Stimulated activated CD4-positive, alpha-beta T cell treated with anti-CD3 and anti-CD28 coated beads, Interleukin-1b, Interleukin-23, amount 100 ng/mL, for 1 hour (primary cell): ENCODE results near the gene DHX16.
A peak's percentile ranks its signal among the peaks of the same experiment; 100 is the strongest.

Experiments used
- DNase-seq, 2 donors: peaks; one replicate each; pipeline ENCODE4 v3.0.0-alpha.2; 2020; ENCODE audit warnings: low read depth in 2 of 2

The DHX16 gene

DNA sequence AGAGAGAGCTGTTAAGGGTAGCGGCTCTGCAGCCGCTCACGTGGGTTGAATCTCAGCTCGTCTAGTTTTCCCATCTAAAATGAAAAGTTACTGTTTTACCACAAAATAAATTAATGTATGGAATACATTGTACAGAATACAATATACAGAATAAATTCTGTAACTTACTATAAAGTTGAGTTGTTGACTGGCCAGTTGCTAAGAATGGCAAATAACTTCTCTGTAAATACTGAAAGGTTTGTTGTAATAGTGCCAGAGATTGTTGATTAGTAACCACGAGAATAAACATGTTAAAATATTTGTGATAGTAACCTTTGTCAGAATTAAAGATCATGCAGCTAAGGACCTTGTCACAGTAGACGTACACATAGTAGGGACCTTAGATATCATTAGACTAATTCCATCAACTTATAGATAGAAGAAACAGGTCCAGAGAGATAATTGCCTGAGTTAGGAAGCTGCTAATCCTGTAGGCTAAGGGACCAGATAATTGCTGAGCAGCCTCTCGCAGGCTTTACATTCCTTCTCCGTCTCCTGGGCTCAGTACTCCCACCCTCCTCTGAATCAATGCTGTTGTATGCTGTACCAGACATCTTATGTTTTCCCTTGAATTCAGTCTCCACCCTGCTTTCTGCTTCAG lies 18.5 kb upstream of the DHX16 start:
- DNase-seq = no peak

DNA sequence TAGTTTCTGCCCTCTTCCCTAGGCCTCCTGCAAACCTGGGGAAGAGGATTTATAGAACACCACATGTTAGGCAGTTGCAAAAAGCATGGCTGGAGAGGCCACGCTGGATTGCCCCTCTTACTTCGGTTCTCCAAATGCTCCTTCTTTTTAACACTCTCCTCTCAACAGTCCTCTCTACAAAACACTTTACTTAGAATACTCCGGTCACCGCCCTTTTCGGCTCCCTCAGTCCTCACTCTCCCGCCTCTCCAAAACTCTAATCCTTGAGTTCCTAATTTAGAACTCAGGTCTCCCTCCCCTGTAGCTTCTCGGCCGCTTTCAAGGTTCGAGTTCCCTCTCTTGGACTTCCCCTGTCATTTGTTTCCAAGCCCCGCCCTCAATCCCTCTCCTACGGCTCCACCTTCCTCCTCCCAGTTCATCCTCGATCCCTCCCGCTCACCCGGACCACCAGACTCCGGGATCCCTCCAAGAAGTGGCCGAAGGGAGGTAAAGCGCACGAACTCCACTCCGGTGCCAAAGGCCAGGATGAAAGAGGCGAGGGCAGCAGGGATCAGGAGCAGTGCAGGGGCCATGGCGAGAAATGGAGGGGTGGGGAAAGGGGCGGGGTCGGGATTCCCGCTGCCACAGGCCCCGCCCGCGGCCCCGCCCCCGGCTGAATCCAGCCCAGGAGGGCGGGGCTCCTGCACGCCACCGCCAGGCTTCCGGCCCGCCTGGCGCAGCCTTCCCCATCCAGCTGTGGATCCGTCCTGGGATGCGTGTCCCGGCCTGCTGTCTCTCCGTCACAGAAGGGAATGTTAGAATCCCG lies 17.8 kb upstream of the DHX16 start, which contains the start of gene NRM:
Gene NRM, minus strand, starts transcription at position 582 of the 805 bp plus-strand sequence. Its CDS starts 10 bp downstream, at position 572.
- DNase-seq = peak; percentile 46 to 72

DNA sequence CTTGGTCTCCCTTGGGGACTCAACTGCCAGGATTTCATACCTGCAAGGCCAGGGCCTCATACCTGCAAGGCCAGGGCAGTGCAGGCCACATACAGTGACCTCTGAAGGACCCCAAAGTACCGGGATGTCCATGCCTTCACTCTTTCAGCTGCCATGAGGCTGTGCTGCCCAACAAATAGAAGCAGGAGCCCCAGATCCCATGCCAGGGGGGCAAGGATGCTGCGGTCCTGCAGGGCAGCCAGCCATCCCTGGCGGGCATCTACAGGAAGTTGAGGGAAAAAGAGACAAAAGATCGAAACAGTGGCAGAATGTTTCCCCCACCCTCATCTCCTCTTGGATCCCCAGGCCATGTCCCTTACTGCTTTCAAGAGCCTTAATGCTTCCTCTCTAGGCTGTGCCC lies 17.2 kb upstream of the DHX16 start:
- no peak for DNase-seq

DNA sequence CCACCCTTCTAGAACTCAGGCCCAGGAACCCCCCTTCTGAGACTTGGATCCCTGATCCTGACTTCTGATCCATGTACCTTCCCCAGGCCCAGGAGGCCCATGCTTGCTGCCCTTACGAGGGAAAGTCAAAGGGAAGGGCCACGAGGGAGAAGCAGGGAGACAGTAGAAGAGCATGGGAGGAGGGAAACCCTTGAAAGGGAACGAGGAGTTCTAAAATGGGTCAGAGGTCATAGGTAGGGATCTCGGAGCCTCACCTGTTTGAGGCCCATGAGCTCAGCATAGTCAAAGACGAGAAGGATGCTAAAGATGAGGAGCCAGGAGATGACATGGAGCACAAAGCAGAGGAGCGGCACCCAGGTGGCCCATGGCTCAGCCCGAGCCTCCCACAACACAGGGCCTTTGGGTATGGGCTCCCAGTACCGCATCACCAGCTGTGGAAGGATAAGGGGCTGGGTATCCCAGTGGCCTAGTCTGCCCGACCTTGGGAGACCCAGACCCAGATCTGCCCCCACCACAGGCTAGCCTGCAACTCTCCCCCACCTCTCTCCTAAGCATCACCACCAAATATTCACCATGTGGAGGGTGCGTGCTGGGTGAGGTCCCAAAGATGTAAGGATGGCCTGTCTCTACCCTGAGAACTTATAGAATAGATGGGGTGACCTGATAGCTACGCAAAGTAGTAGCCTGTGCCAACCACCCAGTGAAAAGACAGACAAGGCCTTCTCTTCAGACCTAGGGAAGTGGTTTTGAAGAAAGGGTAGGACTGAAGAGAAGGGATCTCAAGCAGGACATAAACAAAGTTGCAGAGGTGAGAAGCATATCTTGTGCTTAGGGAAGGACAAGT lies 16.4 kb upstream of the DHX16 start:
- no peak for DNase-seq

DNA sequence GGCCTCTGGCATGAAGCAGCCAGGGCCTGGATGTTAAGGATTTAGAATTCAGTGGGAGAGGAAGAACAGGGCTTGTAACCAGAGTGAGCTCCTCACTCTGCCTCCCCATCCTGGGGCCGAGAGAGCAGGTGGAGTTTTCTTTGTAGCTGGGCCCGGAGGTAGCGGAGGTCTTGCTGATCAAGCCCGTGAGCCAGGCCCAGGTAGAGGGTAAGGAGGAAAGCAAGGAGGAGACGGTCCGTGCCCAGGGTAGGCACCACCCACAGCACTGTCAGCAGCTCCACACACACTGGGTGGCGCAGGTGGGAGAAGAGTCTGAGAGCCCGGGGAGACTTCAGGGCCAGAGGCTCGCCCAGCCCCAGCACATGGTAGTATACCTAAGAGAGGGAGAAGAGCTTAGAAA lies 15.8 kb upstream of the DHX16 start:
- DNase-seq = no peak

DNA sequence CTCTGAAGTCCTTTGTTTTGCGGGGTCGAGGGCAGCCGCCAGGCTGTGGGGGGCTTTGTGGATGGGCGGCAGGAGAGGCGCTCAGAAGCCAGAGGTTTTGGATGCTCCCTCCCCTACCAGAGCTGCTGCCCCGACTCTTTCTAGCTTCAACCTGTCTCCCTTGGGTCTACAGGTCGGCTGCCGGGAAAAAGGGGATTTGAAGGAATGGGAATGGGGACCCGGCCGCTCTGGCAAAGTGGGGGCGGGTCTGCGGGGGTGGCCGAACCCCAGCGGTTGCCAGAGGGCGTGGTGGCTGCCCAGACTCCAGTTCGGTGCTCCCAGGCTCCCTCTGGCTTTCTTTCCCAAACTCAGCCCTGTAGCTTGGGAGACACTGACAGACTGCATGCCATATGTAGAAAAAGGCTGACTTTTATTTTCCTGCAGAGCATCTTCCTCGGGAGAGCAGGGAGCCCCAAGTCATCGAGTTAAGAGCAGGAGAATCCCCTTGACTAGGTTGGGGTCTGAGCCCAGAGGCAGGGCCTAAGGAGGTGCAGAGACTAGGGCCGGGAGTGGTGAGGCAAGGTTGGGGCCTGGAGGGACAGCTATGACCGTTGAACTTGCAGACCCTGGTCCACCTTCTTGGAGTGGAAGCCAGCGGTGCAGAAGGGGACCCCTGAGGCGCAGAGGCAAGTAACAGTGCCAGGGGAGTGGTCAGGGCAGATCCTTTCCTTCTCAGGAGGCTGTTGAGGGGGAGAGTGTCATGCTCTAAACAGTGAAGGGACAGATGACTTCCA lies 15.0 kb upstream of the DHX16 start:
- no peak for DNase-seq

DNA sequence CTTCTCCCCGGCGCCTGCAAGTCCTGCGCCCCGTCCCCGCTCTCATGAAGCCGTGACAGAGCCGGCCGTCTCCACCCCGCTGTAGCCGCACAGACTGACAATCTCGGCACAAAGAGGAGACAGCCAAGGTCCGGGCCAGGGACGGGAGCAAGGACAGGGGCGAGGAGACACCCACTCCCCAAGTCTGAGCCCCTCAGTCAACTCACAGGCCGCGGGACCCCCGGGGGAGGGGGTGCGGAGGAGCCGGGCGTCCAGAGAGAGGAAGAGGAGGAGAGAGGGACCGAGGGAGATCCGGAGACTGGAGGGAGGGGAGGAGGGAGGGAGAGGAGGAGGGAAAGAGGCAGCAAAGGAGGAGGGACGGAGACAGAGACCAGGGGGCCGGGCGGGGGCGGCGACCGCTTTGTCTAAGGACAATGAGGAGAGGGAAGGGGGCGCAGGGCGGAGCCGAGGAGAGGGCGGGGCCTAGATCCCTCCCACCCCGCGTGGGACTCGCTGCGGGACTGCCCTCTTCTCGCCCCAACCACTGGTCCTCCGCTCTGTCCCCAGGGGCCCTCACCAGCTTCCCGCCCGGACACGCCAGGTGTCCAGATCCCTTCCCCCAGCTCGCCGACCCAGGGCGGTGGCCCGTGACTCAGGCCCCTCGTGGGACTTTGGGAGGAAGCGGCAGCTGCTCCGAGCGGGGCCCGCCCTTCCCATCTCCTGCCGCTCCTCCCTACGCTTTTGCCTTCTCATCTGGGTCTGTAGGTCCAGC lies 14.3 kb upstream of the DHX16 start:
- peak; percentile 31 to 77 for DNase-seq

DNA sequence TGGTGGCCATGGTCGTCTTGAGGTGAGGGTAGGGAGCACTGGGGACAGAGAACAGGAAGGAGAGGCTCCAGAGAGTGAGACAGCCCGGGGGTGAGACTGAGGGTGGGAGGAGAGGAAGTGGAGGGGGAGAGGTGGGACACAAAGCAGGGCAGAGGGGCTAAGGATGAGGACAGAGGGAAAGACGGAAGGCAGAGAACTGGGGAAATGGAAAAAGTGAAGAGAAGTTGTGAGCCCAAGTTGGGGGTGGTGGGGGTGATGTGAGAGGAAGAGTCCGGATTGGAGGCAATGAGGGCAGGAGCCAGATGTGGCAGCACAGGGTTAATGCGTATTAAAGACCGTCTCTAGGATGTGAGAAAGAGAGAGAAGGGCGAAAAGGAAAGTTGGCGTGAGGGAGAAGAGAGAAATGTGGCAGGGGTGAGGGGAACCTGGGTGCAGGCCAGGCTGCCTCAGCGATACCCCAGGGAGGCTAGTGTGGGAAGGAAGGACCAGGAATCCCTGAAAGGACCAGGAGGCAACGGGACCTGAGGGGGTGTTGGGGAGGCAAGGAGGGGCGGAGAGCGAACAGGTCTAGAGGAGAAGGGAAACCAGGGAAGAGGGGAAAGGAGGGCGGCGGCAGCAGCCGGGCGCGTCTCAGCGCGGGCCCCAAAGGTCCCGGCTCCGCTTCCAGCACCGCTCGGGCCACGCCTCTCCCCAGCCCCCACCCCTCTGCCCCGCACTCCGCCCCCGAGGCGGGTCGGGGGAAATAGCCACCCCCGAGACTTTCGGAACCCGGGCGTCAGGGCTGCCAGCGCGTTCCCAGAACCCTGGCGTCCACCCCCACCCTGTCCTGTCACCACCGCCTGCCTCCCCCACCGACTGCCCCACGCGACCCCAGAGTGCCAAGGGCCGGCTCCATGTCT lies 13.5 kb upstream of the DHX16 start, which contains the start of gene PPP1R18:
Gene PPP1R18, minus strand, starts transcription at position 637 of the 899 bp plus-strand sequence. Its CDS starts 627 bp downstream, at position 10.
- DNase-seq = peak; percentile 60 to 79

DNA sequence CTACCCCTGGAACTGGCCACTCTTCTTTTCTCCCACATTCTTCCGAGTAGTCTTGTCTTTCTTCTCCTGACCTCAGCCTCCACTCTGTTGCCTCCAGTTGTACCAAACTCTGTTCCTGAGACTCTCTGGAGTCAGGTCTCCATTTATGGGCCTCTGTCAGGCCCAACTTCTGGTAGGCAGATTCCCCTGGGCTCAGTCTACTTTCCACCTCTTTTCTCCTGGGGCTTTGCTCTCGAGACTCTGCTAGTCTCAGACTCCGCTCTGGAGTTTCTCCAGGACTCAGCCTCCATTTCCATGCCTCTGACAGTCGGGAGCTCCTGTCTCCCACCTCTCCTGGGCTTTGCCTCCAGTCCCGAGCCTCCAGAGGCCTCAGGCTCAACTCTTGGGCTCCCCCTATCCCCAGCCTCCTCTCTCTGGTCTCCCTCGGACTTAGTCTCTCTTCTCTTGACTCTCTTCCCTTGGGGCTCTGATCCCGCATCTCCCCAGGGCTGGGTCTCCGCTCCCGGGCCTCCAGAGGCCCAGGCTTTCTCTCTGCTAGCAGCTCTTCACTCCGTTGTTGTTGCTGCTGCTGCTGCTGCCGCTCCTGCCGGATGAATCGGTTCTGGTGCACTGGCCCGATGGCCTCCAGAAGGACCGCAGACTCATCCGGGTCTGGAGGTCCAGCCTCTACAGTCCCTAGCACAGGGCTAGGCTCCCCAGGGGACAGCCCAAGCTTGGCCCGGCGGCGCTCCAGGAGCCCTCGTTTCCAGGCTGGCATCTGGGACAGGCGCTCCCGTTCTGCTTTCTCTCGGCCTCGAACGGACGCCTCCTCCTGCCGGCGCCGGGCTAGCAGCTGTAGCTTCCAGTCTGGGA lies 12.6 kb upstream of the DHX16 start:
- DNase-seq = no peak

DNA sequence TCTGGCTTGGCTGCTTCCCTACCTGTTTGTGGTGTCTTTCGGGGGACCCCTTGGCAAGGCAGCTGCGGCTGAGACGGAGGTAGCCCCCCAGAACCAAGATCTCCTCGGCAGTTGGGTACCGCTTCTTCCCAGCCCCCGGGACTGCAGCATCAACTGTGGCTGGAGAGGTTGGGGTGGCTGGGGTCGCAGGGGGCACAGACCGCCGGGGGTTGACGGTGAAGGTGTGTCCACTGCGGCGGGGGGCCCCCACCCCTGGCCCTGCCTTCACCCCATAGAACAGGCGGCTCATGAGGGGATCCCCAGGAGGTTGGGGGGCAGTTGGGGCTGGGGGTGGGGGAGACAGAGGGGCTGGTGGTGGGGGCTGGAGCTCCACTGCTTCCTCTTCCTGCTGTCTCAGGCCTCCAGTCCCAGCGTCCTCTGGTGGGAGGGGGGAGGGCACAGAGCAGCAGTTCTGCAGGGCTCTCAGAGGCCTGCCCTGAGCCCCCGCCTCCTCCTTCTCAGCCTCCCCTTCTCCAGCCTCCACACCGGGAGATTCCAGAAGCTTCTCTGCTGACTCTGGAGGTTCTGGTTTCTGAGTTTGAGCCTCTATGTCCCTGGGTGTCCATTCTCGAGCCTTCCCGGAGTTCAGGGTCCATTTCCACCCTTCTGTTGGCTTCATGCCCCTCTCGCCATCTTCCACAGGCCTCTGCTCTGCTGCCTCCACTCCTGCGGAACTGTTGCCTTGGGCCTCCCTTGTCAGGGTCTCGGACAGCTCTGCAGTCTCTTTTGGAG lies 11.8 kb upstream of the DHX16 start:
- DNase-seq = no peak

DNA sequence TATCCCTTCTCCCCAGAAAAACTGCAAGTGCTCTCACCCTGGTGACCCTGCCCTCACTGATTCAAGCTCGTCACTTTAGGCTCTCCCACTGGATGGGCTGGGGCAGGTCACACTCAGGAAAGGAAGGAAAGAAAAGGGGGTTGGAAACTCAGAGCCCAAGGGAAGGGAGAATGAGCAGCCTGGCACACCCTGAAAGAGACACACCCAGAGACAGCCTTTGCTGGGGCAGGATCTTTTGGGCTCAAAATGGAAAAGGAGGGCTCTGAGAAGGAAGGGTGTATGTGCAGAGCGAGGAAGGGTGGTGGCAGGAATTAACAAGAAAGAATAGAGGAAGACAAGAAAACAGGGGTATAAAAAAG lies 11.2 kb upstream of the DHX16 start:
- no peak for DNase-seq

DNA sequence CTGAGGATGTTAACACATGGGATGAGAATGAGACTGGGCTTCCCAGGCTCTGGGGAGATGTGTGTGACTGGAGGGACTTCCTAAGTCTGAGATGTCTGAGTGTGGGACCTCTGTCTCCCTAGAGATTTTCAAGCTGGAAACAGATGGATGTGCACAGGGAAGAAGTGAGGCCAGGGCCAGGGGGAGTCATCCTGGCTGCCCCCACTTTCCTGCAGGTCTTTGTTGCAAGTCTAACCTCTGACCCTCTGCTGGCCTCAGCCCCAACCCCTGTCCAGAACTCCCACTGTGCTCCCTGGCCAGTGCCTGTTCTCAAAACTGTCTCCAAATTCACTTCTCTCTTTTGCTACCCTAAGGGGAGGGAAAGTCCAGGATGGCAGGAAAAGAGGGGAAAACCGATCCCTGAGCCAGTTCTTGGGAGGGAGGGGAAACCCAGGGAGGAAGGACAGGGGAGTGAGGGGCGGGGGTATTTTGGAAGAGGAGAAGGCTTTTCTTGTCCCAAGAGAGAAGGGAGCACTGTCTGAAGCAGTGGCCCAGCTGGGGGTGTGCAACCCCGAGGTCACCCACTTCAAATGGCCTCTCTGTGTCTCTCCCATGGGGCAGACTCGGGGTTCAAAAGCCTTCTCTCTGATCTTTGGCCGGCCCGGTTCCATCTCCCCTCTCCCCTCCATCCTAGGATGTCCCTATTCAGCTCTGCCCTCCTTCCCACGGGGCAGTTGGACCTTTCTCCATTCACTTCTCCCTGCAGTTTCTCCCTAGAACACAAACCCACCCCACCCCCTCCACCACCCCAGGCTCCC lies 10.6 kb upstream of the DHX16 start:
- DNase-seq = no peak

DNA sequence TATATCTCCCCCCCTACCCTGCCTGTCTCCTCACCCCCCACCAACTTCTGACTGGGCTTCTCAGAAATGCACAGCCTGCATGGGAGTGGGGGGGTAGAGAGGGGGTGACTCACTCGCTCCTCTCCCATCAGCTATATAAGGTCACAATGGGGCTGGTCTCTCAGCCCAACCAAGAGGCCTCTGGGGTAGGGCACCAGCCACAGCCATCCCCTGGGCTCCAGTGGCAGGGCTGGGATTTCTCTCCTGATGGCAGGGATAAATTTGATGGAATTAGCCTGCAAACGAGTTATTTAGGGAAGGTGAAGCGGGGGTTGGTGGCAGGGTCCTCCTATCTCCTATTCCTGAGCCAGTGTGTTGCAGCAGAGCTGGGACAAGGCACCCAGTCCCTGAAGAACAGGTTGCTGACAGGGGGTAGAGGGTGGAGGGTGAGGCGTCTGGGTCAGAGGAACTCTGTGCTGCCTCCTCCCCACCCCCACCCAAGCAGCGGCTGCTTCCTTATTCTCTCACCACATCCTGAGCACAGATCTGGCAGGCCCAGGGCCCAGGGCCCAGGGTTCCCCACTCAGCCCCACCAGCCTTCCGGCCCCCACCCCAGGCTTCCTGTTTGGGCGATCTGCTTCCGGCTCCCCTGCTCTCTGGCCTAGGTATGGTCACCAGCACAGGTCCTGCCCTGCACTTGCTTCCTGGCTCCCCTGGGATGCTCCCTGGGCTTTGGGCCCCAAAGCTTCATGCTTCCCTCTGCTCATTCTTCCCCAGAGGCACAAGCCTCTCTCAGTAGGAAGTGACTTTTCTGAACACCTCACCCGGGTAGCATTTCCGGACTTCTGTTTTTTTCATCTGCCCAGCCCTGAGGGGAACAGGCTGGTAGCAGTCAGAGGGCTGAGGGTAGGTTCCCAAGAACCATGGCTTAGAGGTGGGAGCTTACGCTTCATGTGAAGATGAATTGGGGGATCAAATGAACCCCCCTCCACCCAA lies 9.6 kb upstream of the DHX16 start:
- DNase-seq = peak; percentile 57 to 65

DNA sequence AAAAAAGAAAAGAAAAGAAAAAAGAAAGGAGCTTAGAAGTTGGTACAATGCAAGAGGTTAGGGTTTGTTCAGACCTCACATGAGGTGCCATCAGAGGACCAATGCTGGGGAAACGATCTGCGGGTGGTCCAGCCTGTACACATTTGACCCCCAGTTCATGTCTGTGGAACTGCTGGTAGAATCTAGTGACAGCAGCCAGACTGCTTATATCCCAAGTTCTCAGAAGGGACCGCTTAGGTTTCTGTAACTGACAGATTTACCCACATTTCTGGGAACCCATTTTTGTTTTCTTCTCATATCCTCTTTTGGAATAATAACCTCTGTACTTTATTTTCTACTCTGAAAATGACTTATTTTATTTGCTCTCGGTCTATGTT lies 8.9 kb upstream of the DHX16 start:
- DNase-seq = no peak

DNA sequence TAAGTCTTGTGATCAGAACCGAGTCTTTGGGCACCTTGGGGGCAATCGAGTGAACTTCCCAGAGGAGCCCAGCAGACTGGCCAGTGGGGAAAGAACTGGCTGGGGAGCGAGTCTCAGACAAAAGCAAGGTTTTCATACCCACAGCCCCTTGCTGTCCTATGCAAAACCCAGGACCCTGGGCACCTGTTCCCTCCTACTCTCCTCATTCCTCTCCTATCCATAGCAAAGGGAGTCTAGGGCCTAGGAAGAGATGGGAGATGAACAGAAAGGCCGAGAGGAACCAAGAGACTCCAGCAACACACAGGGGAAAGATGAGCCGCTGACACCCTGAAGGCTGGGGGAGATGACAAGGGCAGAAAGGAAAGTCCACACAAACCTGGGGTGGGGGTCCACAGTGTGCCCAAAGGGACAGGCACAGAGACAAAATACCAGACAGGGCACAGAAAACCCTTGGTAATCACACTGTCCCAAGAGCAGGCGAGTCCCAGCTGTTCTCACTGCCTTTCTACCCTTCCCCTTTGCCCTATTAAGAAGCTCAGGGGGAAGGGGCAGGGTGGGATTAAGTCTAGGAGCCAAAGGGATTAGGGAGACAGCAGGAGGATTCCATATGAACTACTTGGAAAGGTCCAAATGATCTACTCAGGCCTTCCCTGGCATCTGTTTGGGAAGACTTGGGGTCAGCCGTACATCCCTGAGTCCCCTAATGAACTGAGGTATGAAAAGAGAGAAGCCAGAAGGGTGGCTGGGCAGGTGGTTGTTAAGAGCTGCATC lies 7.1 kb upstream of the DHX16 start:
- no peak for DNase-seq
